NB4 (cell line): ENCODE measurements around the gene MED26.
"Not testable (repeated sequence)": the region's sequence is repeated elsewhere in the genome, so short reads cannot be mapped to it uniquely, and the experiment has no call there.

Experiments
- DNase-seq: peaks from one replicate; pipeline ENCODE4 v3.0.0; 2010; ENCODE audit warnings: low read depth
- H3K4me3 ChIP-seq: one replicate; pipeline ENCODE4 v1.5.1; 2011; ENCODE audit warnings: mild to moderate bottlenecking, low read depth, low read length, moderate library complexity
- CTCF ChIP-seq: IDR thresholded peaks from one replicate; pipeline ENCODE4 v1.5.1; 2012; ENCODE audit warnings: low read depth, low read length
- MYC ChIP-seq: IDR thresholded peaks from 2 replicates; pipeline ENCODE4 v1.6.1; 2011; ENCODE audit warnings: low read depth, low read length
- POLR2A ChIP-seq: IDR thresholded peaks from 2 replicates; pipeline ENCODE4 v1.6.1; 2011; ENCODE audit warnings: mild to moderate bottlenecking; ENCODE audit not compliant: insufficient read length; ENCODE audit errors: extremely low read depth
- TF ChIP-seq, protein P1 (sequence below): IDR thresholded peaks from 2 replicates; pipeline ENCODE4 v1.6.1; 2011; ENCODE audit warnings: low read depth, low read length

Gene MED26

GRCh38 chr19:16671652-16672274 is 43.8 kb upstream of the MED26 start:
- TF ChIP-seq MYC (no peak), POLR2A (no peak), CTCF (no peak)
- TF ChIP-seq, protein P1, sequence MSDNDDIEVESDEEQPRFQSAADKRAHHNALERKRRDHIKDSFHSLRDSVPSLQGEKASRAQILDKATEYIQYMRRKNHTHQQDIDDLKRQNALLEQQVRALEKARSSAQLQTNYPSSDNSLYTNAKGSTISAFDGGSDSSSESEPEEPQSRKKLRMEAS = no peak
- H3K4me3 ChIP-seq = no peak overlapping the region
- DNase-seq = no peak

- TF ChIP-seq CTCF (no peak), MYC (no peak), POLR2A (no peak)
- TF ChIP-seq, protein P1 = no peak
- no peak overlapping the region for H3K4me3 ChIP-seq
- DNase-seq = no peak
Observed at GRCh38 chr19:16670291-16670690, 42.3 kb upstream of the MED26 start.

GRCh38 chr19:16668702-16669101 is 40.7 kb upstream of the MED26 start:
- DNase-seq, H3K4me3 ChIP-seq: not testable (repeated sequence)

DNA sequence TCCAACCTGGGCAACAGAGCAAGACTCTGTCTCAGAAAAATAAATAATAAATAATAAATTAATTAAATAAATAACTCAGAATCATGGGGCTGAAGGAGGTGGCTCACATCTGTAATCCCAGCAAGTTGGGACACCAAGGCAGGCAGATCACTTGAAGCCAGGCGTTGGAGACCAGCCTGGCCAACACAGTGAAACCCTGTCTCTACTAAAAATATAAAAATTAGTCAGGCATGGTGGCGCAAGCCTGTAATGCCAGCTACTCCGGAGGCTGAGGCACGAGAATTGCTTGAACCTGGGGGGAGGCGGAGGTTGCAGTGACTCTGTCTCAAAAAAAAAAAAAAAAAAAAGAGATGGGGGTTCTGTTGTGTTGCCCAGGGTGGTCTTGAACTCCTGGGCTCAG is 40.2 kb upstream of the MED26 start:
- H3K4me3 ChIP-seq = no peak overlapping the region
- TF ChIP-seq, protein P1 = no peak
- no peak for TF ChIP-seq CTCF
- no peak for TF ChIP-seq MYC
- TF ChIP-seq POLR2A = no peak
- DNase-seq = no peak

DNA sequence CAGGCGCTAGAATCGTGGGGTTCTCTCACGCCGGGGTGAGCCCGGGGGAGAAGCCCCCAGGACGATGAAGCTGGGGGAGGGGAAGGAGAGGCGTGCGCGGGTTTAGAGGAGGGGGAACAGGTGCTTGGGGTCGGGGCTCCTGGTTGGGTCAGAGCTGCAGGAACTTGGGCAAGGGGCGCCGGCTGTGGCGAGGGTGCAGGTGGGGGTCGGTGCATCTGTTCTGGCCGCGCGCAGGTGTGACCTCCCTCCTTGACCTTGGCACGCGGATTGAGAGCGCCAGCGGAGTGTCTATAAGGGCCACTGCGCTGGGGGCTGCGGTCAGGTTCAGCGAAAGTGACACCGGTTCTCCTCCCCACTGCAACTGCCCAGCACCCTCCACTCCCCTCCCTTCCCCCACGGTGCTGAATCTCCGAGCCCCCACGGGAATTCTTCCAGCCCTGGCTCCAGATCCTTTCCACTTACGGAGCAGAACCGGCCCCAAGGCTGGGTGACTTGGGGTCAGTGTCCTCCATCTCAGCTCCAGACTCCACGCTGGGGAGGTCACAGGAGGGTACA is 33.6 kb upstream of the MED26 start:
- DNase-seq = peak; percentile 25
- peak overlapping the region; percentile 41 for H3K4me3 ChIP-seq
- TF ChIP-seq, protein P1 = no peak
- TF ChIP-seq CTCF (no peak), MYC (no peak), POLR2A (no peak)

GRCh38 chr19:16660763-16661479 is 32.9 kb upstream of the MED26 start, which contains the start of gene TMEM38A:
TSS of gene TMEM38A (plus strand) at chr19:16661139. CDS start at chr19:16661218, 79 bp downstream.
- H3K4me3 ChIP-seq = peak within 1 kb of the TSS; percentile 87
- TF ChIP-seq MYC (no peak), POLR2A (peak; percentile 37)
- DNase-seq = peak; percentile 53
